Measurements from ENCODE around the gene C1orf141.

Gene C1orf141

GRCh38 chr1:67126974-67127373 is 7.8 kb downstream of the C1orf141 start:
- Histone ChIP-seq H3K9me3 (ENCODE audit: severe bottlenecking) (no peaks in the 10 kb centered on the region), H3K27ac (no peak overlapping the region)
- TF ChIP-seq CTCF (IDR thresholded peaks at IDR 0.05; ENCODE audit: low read depth, low read length): no peak

GRCh38 chr1:67126111-67126746 is 8.5 kb downstream of the C1orf141 start:
- no peak for TF ChIP-seq CTCF (IDR thresholded peaks at IDR 0.05; ENCODE audit: low read depth, low read length)
- no peak overlapping the region for H3K4me3 ChIP-seq (ENCODE audit: low read depth, low read length)
- H3K9me3 ChIP-seq (ENCODE audit: severe bottlenecking): no peaks in the 10 kb centered on the region
- no peak for DNase-seq
- no peaks in the 10 kb centered on the region for H3K27me3 ChIP-seq (ENCODE audit: insufficient read depth, low read depth, severe bottlenecking)
- no peaks in the 10 kb centered on the region for H3K36me3 ChIP-seq
- no peak overlapping the region for H3K27ac ChIP-seq

More at GRCh38 chr1:67126974-67127373, 7.8 kb downstream of the C1orf141 start:
- Histone ChIP-seq H3K27me3 (ENCODE audit: insufficient read depth, low read depth, severe bottlenecking) (no peaks in the 10 kb centered on the region), H3K36me3 (no peaks in the 10 kb centered on the region), H3K4me3 (ENCODE audit: low read depth, low read length) (no peak overlapping the region)
- DNase-seq: no peak

- Histone ChIP-seq H3K36me3 (no peaks in the 10 kb centered on the region), H3K27me3 (ENCODE audit: insufficient read depth, low read depth, severe bottlenecking) (no peaks in the 10 kb centered on the region), H3K27ac (no peak overlapping the region), H3K4me3 (ENCODE audit: low read depth, low read length) (no peak overlapping the region), H3K9me3 (ENCODE audit: severe bottlenecking) (no peaks in the 10 kb centered on the region)
- TF ChIP-seq CTCF (IDR thresholded peaks at IDR 0.05; ENCODE audit: low read depth, low read length): no peak
- DNase-seq: no peak
Measured at GRCh38 chr1:67124455-67124854, 10.3 kb downstream of the C1orf141 start.

- Histone ChIP-seq H3K4me3 (ENCODE audit: low read depth, low read length) (no peak overlapping the region), H3K36me3 (no peaks in the 10 kb centered on the region), H3K27ac (no peak overlapping the region), H3K27me3 (ENCODE audit: insufficient read depth, low read depth, severe bottlenecking) (no peaks in the 10 kb centered on the region), H3K9me3 (ENCODE audit: severe bottlenecking) (no peaks in the 10 kb centered on the region)
- DNase-seq: no peak
- TF ChIP-seq CTCF (IDR thresholded peaks at IDR 0.05; ENCODE audit: low read depth, low read length): no peak
Measured at GRCh38 chr1:67120855-67121619, 13.7 kb downstream of the C1orf141 start.

- no peak overlapping the region for H3K4me3 ChIP-seq (ENCODE audit: low read depth, low read length)
- H3K27ac ChIP-seq: no peak overlapping the region
- no peaks in the 10 kb centered on the region for H3K36me3 ChIP-seq
- no peak for DNase-seq
- H3K9me3 ChIP-seq (ENCODE audit: severe bottlenecking): no peaks in the 10 kb centered on the region
- no peaks in the 10 kb centered on the region for H3K27me3 ChIP-seq (ENCODE audit: insufficient read depth, low read depth, severe bottlenecking)
- TF ChIP-seq CTCF (IDR thresholded peaks at IDR 0.05; ENCODE audit: low read depth, low read length): no peak
Measured at GRCh38 chr1:67118646-67119045, 16.1 kb downstream of the C1orf141 start.

Measured in WERI-Rb-1 (cell line).